GM21515 (cell line): ENCODE measurements around the gene MYLK2.

ENCODE experiments used
- ATAC-seq: cut with Tn5 transposase; IDR thresholded peaks from one replicate; pipeline ENCODE4 v1.9.1; 2021; ENCODE audit not compliant: unreplicated experiment

The MYLK2 gene

DNA sequence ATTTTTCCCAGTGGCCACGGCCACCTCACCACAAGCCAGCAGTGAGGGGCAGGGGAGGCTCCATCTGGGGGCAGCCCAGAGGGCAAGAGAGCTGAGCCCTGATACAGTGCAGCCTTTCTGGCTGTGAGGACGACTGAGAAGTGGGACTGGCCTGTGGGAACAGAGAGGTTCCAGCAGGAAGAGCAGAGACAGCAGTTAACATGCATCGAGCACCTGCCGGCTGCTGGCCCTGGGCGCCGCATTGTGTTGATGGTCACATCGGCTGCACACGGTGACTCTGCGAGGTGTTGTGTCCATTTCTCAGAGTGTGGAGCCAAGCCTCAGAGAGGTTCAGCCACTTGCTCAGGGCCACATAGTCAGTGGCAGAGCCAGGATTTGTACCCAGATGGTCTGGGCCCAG, 16.4 kb downstream of the MYLK2 start:
- no peak for ATAC-seq

DNA sequence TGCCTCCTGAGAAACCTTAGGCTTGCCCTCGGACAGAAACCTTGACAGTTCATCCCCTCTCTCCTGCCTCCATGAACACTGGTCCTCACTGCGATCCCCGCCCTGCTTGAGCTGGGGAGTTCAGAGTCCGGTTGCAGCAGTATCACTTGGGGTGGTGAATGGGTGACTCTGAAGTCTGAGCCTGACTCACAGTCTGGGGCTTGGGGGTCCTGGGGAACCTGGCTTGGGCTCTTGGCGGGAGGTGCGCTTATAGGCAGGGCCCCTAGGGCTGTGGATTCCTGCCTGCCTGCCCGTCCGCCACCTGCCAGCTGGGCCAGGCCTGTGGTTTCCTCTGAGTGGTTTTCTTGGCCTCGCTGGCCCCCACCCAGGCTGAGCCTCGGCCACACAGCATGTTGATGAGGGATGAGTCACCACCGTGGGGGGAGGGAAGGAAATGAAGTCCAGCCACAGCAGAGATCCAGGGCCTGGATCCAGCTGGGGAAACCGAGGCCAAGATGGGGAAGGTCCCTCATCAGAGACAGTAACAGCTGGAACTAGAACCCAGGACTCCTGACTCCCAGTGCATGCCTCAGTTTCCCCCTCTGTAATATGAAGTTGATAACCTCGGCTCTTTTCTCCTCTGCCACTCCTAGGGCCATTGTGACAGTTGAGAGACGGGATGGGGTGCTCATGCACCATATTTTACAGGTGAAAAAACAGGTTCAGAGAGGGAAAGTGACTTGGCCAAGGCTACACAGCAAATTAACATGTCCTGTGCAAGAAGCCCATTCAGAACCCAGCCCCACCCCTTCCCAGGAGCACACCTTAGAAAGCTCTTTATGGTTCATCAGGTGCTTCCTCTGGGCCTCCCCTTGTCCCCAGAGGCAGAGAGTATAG, 17.1 kb downstream of the MYLK2 start:
- ATAC-seq, result no peak

- no peak for ATAC-seq
Measured at GRCh38 chr20:31836853-31837608, 17.9 kb downstream of the MYLK2 start.

GRCh38 chr20:31837896-31838397, 18.8 kb downstream of the MYLK2 start:
- no peak for ATAC-seq

- no peak for ATAC-seq
Measured at GRCh38 chr20:31838646-31839292, 19.6 kb downstream of the MYLK2 start.

DNA sequence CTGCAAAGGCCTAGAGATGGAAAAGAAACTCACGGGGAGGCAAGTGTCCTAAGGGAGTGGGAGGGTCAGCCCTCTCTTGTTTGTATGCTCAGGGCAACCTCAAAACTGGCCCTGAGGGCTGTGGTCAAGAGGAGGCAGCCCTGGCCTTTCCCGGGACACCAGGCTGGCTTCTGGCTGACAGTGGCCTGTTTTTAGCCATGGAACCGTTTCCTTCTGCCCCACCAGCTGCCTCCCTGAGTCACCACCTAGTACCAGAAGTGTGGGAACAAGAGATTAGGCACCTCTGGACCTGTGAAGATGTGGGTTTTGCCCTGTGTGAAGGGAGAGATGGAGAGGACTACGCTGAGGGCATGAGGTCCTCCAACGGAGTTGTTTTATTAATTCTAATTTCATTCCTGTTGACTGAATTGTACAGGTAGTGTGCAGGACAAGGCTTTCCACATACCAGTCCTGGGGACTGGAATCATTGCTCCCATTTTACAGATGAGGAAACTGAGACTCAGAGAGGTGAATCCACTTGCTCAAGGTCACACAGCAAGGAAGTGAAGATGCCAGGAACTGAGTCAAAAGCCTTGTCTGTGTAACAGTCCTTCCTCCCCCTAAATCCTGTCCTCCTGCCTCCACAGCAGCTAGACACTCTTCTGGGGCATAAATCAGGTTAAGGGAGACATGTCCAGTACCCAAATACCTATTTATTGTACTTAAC, 20.8 kb downstream of the MYLK2 start:
- no peak for ATAC-seq

GRCh38 chr20:31840906-31841816, 22.0 kb downstream of the MYLK2 start:
- no peak for ATAC-seq

- ATAC-seq, result no peak
Measured at GRCh38 chr20:31841928-31842327, 22.8 kb downstream of the MYLK2 start.

DNA sequence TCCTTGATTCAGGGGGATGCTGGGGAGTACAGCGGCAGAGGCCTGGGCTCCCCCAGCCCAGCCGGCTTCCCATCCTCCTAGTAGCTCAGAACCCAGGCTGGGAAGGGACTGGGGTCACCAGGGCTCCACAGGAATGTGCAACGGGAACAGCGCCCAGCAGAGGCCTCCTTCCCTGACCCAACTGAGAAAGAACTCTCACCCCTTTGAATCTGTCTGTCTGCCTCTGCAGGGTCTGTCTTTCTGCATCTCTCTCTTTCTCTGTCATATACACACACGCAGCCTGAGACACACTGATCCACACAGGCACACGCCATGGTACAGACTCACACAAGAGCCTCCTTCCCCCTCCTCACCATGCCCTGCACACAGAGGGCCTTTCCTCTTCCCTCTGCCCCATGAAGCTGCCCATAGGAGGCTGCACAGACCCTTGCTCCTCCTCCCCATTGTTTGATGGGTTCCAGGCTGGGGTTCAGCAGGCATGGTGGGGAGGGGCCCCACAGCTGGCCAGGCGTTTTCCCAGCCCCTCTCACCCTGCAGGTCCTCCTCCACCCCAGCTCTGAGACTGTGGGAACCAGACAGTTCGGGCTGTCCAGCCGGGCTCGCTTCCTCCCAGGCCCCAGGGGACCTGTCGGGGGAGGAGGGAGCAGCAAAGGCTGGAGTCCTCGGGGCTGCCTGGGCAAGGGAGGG, 23.5 kb downstream of the MYLK2 start:
- no peak for ATAC-seq

DNA sequence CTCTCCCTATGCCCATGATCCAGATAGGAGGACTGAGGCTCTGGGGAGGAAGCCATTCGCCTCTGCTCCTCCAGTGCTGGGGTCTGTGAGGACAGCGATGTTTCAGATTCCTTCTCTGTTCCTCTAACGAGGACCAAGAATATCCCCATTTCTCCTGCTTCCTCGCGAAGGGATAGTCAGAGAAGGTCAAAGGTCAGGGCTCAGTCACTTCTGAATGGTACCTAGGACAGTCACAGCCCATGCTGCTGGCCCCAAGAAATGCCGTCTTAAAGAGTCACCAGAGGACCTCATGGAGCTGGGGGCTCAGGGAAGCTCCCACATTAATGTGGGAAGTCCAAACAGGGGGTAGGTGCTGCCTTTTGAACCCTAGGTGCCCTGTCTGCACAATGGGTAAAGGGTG, 24.1 kb downstream of the MYLK2 start:
- no peak for ATAC-seq

GRCh38 chr20:31843881-31844280, 24.7 kb downstream of the MYLK2 start:
- no peak for ATAC-seq

DNA sequence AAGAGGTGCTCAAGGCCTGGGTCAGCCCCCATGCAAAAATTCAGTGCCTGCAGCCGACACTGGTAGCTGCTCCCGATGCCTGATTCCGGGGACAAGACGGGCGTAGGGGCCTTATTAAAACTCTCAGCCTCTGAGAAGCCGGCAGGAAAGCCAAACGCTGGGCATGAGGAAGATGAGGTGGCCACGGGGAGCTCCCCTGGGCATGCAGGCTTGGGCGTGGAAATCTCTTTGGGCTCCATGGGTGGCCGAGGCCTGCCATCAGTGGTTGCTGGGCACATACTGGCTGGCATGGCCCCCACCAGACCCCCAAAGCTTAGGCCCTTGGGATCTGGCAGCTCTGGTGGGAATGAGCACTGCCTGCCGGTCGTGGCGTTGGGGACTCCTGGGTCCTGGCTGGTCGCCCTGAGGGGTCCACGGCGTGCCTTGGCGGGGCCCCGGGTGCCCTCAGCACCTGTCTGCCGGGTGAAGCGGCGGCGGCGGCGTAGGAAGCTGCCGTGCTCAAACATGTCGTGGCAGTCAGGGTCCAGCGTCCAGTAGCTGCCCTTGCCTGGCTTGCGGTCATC, 25.7 kb downstream of the MYLK2 start:
- no peak for ATAC-seq

DNA sequence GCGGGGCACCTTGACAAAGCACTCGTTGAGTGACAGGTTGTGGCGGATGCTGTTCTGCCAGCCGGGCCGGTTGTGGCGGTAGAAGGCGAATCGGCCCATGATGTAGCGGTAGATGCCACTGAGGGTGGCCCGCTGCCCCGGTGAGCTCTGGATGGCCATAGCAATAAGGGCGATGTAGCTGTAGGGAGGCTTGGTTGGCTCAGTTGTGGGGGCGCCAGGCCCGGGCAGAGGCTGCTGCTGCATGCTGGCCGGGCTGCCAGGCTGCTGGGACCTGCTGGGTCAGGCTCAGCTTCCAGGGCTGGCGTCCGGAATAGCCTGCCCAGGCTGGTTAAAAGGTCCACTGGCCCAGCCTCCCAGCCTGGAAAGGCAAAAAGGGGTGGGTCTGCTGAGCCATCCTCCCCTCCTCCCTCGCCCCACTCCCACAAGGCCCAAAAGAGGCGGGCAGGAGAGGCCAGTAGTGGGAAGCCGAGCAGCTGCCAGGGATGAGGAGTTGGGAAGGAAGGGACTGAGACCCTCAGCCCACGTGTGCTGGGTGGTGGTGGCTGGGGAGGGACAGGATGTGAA, 26.2 kb downstream of the MYLK2 start, which contains the start of gene FOXS1:
TSS of gene FOXS1 (minus strand) at position 305 of the 564 bp plus-strand sequence. CDS start at position 243, 62 bp downstream.
- no peak for ATAC-seq

DNA sequence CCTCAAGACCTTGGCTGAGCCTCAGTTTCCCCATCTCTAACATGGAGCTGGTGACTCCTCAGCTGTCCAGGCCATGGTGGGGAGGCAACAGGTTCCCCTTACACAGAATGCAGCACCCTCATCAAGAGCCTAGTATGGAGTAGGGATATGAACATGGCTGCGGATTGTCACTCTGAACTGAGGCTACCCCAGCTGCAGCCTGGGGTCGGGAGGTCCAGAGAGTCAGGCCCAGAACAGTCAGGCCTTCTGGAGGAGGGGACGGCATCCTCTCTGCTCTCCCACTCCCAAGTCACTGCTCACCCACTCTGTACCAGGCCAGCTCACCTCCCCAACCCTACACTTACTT, 27.6 kb downstream of the MYLK2 start:
- ATAC-seq, result no peak

- ATAC-seq, result no peak
Measured at GRCh38 chr20:31848088-31848999, 29.2 kb downstream of the MYLK2 start.

DNA sequence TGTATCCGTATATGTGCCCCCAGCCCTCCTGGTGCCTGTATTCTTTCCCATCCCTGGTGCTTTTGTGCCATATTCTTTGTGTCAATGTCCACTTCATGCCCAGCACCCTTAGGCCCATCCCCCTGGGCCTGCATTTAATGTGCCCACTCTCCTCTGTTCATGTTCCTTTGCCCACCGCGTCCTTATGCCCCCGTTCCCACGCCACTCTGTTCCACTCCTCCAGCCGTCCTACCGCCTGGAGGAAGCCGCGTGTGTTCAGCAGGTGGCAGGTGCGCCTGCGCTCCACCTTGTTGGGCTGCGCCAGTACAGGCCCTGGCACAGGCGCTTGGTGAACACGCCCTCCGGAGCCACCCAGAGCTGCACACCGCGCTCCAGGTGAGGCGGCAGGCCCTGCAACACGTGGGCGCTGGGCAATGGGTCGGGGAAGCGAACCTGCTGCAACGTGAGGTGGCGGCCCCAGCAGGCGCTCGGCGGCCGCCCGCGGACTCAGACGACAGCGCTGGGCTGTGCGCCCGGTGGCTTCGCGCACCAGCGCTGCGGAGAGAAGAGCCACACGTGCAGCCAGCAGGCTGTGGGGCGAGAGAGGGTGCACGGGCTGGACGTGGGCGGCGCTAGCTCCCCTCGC, 30.3 kb downstream of the MYLK2 start:
- ATAC-seq, result no peak
